SH-SY5Y (cell line): ENCODE data around the gene TIMP1.

Experiments
- GATA2 ChIP-seq: IDR thresholded peaks from 2 replicates; pipeline ENCODE4 v1.6.1; 2011; ENCODE audit warnings: mild to moderate bottlenecking, low read depth, low read length
- GATA3 ChIP-seq: IDR thresholded peaks from 2 replicates; pipeline ENCODE4 v1.6.1; 2011; ENCODE audit warnings: low read depth, mild to moderate bottlenecking, low read length, moderate library complexity

DNA sequence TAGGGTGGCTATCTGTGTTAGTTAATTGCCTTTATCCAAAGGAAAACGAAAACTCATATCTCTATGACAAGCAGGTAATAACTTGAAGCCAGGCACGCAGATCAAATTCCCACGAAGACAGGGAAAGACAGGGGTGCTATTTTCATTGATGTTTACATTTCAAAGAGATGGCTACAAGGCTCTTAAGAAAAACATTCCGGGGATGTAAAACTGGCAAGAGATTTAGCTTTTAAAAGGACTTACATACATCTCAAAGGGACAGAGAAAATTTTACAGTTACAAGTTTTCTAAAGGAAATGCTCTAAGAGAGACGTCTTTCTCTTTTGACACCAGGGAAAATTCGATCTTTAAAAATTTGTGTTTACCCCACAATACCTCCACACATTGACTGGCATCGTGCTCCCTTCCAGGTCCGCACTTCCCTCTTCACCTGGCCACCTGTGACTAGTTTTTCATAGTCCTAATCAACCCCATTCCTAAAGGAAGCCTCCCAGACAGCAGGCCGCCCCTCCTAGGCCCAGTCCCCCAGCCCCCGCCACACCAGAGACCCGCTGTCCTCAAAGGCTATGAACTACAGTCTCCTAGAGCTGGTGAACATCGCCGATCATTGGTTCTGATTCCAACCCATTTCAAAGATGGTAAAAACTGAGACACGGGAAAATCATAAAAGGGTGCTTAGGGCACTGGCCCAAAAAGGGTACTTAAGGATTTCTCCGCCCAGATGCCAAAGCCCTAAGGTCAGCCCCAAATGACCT is 21.9 kb upstream of the TIMP1 start:
- TF ChIP-seq GATA3, result no peak
- TF ChIP-seq GATA2, result no peak
